Activated naive CD4-positive, alpha-beta T cell treated with anti-CD3 and anti-CD28 coated beads, Interleukin-2, amount 50 U/mL, for 24 hours (primary cell): ENCODE results near the gene SHROOM2.
"Not testable (repeated sequence)": the region's sequence is repeated elsewhere in the genome, so short reads cannot be mapped to it uniquely, and the experiment has no call there.

Source experiments
- H3K27ac Mint-ChIP-seq: one replicate; pipeline ENCODE4 v1.8.0; 2021; ENCODE audit warnings: mild to moderate bottlenecking, mixed read lengths
- H3K27me3 Mint-ChIP-seq: one replicate; pipeline ENCODE4 v1.8.0; 2021; ENCODE audit warnings: mixed read lengths
- H3K36me3 Mint-ChIP-seq: one replicate; pipeline ENCODE4 v1.8.0; 2021; ENCODE audit warnings: mixed read lengths
- H3K4me1 Mint-ChIP-seq: one replicate; pipeline ENCODE4 v1.8.0; 2021; ENCODE audit warnings: mixed read lengths
- H3K4me3 Mint-ChIP-seq: one replicate; pipeline ENCODE4 v1.8.0; 2021; ENCODE audit warnings: mild to moderate bottlenecking, mixed read lengths
- H3K9me3 Mint-ChIP-seq: one replicate; pipeline ENCODE4 v1.8.0; 2021; ENCODE audit warnings: mixed read lengths

The SHROOM2 gene

DNA sequence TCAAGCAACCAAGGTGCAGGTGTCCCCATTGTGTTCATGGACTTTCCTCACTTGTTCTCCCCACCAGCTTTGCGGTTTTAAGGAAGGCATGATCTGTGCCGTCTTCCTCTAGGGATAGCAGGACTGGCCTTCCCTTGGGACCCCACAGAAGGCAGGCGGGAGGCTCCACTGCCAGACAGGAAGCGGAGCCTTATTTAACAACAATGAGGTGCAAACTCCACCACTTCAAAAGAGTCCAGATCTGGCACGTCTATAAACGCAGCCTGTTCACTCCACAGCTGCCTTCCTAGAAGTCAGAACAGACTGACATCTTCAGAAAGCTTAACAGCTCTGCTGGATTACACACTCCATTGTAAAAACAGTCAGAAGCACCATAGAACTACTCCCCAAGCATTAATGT is 18.9 kb upstream of the SHROOM2 start:
- no peaks in the 10 kb centered on the region for H3K4me1 Mint-ChIP-seq
- H3K36me3 Mint-ChIP-seq = no peaks in the 10 kb centered on the region
- no peaks in the 10 kb centered on the region for H3K9me3 Mint-ChIP-seq
- no peak overlapping the region for H3K4me3 Mint-ChIP-seq
- no peak overlapping the region for H3K27ac Mint-ChIP-seq
- H3K27me3 Mint-ChIP-seq = peaks cover 4% of the 10 kb centered on the region

DNA sequence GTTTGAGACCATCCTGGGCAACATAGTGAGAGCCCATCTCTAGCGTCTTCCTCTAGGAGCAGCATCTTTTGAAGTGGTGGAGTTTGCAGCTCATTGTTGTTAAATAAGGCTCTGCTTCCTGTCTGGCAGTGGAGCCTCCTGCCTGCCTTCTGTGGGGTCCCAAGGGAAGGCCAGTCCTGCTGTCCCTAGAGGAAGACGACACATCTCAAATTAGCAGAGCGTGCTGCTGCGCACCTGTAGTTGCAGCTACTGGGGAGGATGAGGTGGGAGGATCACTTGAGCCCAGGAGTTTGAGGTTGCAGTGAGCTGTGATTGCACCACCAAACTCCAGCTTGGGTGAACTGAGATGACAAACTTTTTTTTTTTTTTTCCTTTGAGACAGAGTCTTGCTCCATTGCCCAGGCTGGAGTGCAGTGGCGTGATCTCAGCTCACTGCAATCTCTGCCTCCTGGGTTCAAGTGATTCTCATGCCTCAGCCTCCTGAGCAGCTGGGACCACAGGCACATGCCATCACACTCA is 17.8 kb upstream of the SHROOM2 start:
- H3K4me1 Mint-ChIP-seq, H3K36me3 Mint-ChIP-seq, H3K4me3 Mint-ChIP-seq, H3K27me3 Mint-ChIP-seq, H3K27ac Mint-ChIP-seq, H3K9me3 Mint-ChIP-seq: not testable (repeated sequence)

GRCh38 chrX:9770319-9770718 is 15.9 kb upstream of the SHROOM2 start:
- Mint-ChIP-seq H3K27ac (no peak overlapping the region), H3K27me3 (peaks cover 6% of the 10 kb centered on the region), H3K4me1 (no peaks in the 10 kb centered on the region)

DNA sequence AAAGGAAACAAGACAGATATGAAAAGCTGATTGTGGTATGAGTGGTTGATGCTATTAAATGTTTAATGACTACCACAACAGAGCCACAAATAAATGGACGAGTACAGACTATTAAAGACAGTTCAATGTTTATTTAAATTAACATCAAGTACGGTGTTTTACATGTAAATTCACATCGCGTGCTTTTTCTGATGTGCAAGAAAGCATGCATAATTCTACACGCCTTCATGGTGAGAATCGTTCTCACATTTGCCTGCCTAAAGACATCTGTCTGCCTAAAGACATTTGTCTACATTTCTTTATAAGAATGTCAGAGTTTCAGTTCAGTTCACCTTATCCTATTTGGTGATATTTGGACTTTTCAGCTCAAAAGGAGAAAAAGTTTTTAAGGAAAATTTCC is 13.3 kb upstream of the SHROOM2 start:
- Mint-ChIP-seq H3K27me3 (peaks cover 5% of the 10 kb centered on the region), H3K4me1 (no peaks in the 10 kb centered on the region), H3K36me3 (no peaks in the 10 kb centered on the region), H3K9me3 (no peaks in the 10 kb centered on the region), H3K4me3 (no peak overlapping the region), H3K27ac (no peak overlapping the region)

More at GRCh38 chrX:9770319-9770718, 15.9 kb upstream of the SHROOM2 start:
- Mint-ChIP-seq H3K4me3 (no peak overlapping the region), H3K9me3 (no peaks in the 10 kb centered on the region), H3K36me3 (no peaks in the 10 kb centered on the region)

GRCh38 chrX:9775930-9776329 is 10.3 kb upstream of the SHROOM2 start:
- H3K4me3 Mint-ChIP-seq = no peak overlapping the region
- no peaks in the 10 kb centered on the region for H3K9me3 Mint-ChIP-seq
- peaks cover 7% of the 10 kb centered on the region for H3K27me3 Mint-ChIP-seq
- no peak overlapping the region for H3K27ac Mint-ChIP-seq
- H3K4me1 Mint-ChIP-seq = no peaks in the 10 kb centered on the region
- H3K36me3 Mint-ChIP-seq = no peaks in the 10 kb centered on the region

- Mint-ChIP-seq H3K4me1 (no peaks in the 10 kb centered on the region), H3K27ac (no peak overlapping the region), H3K27me3 (peaks cover 6% of the 10 kb centered on the region), H3K9me3 (no peaks in the 10 kb centered on the region), H3K4me3 (no peak overlapping the region), H3K36me3 (no peaks in the 10 kb centered on the region)
Measured at GRCh38 chrX:9781941-9782340, 4.3 kb upstream of the SHROOM2 start.

DNA sequence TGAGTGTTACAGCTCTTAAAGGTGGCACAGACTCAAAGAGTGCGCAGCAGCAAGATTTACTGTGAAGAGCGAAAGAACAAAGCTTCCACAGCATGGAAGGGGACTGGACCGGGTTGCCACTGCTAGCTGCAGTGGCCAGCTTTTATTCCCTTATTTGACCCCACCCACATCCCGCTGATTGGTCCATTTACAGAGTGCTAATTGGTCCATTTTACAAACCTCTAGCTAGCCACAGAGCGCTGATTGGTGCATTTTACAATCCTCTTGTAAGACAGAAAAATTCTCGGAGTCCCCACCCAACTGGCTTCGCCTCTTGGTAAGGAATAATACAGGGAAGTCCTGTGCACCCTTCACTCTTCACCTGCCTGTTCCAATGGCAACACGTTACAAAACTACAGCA is 1.9 kb upstream of the SHROOM2 start:
- no peaks in the 10 kb centered on the region for H3K36me3 Mint-ChIP-seq
- H3K9me3 Mint-ChIP-seq = no peaks in the 10 kb centered on the region
- H3K4me3 Mint-ChIP-seq = no peak overlapping the region
- H3K4me1 Mint-ChIP-seq = no peaks in the 10 kb centered on the region
- no peak overlapping the region for H3K27ac Mint-ChIP-seq
- peaks cover 5% of the 10 kb centered on the region for H3K27me3 Mint-ChIP-seq

DNA sequence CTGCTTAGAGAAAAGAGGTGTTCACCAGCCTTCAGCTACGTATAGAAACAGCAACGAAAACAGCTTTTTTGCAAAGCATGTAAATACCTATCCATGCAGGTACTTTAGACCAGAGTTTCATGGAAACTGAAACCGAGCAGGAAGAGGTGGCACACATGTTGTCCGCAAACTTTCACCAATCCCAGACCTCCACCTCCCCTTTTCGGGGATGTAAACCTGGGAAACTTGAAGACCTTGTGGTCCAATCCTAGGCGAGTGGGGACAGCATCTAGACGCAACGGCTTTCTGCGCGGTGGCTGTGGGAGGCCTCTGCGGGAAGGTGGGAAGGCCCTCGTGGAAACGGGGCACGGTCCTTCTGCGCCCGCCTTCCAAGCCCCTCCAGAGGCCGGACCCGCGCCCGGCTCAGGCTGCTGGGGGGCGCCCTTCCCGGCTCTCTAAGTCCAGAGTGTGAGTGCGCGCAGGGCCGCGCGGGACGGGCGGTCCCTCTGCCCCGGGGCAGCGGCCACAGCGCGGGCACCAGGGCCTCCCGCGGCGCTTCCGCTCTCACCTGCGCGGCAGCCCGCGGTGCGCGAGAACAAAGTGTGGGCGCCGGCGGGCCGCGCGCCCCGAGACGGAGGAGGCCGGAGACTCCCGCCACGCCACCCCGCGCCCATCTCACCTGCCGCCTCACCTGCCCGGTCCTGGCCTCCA is 830 bp upstream of the SHROOM2 start:
- Mint-ChIP-seq H3K27ac (no peak overlapping the region), H3K36me3 (no peaks in the 10 kb centered on the region), H3K4me3 (peak overlapping the region; percentile 23), H3K27me3 (peaks cover 5% of the 10 kb centered on the region), H3K9me3 (no peaks in the 10 kb centered on the region), H3K4me1 (no peaks in the 10 kb centered on the region)

GRCh38 chrX:9786798-9787635 is 788 bp downstream of the SHROOM2 start:
- Mint-ChIP-seq H3K4me3 (peak overlapping the region; percentile 66), H3K36me3 (no peaks in the 10 kb centered on the region), H3K27ac (no peak overlapping the region), H3K4me1 (no peaks in the 10 kb centered on the region), H3K9me3 (no peaks in the 10 kb centered on the region), H3K27me3 (peaks cover 5% of the 10 kb centered on the region)

DNA sequence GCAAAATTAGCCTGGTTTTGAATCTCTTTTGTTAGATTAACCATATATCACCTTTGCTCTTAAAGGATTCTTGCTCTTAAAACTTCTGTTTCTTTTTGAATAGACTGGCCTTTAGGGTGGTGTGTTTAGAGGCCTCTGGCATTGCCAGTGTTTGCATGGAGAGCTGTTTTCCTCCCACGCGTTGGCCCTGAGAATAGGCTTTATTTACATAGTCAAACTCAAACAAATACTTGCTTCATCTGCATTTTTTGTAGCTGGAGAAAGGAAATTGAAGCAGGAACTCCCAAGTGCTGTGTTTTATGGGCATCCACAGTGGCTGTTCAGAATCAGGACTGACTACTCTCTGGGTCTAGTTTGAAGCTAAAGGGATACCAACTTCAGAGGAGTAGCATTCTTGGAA is 2.7 kb downstream of the SHROOM2 start:
- H3K4me3 Mint-ChIP-seq = no peak overlapping the region

GRCh38 chrX:9789555-9789954 is 3.3 kb downstream of the SHROOM2 start:
- H3K36me3 Mint-ChIP-seq = no peaks in the 10 kb centered on the region
- no peak overlapping the region for H3K4me3 Mint-ChIP-seq
- no peak overlapping the region for H3K27ac Mint-ChIP-seq
- no peaks in the 10 kb centered on the region for H3K4me1 Mint-ChIP-seq
- peaks cover 4% of the 10 kb centered on the region for H3K27me3 Mint-ChIP-seq
- no peaks in the 10 kb centered on the region for H3K9me3 Mint-ChIP-seq

More for the DNA sequence above, 2.7 kb downstream of the SHROOM2 start:
- Mint-ChIP-seq H3K27ac (no peak overlapping the region), H3K36me3 (no peaks in the 10 kb centered on the region), H3K27me3 (peaks cover 4% of the 10 kb centered on the region), H3K9me3 (no peaks in the 10 kb centered on the region), H3K4me1 (no peaks in the 10 kb centered on the region)

GRCh38 chrX:9790866-9791265 is 4.6 kb downstream of the SHROOM2 start:
- H3K9me3 Mint-ChIP-seq = peaks cover 8% of the 10 kb centered on the region
- H3K36me3 Mint-ChIP-seq = no peaks in the 10 kb centered on the region
- no peak overlapping the region for H3K27ac Mint-ChIP-seq
- no peak overlapping the region for H3K4me3 Mint-ChIP-seq
- H3K4me1 Mint-ChIP-seq = no peaks in the 10 kb centered on the region
- peaks cover 4% of the 10 kb centered on the region for H3K27me3 Mint-ChIP-seq

- no peak overlapping the region for H3K4me3 Mint-ChIP-seq
- no peaks in the 10 kb centered on the region for H3K36me3 Mint-ChIP-seq
Measured at GRCh38 chrX:9794495-9794894, 8.3 kb downstream of the SHROOM2 start.

DNA sequence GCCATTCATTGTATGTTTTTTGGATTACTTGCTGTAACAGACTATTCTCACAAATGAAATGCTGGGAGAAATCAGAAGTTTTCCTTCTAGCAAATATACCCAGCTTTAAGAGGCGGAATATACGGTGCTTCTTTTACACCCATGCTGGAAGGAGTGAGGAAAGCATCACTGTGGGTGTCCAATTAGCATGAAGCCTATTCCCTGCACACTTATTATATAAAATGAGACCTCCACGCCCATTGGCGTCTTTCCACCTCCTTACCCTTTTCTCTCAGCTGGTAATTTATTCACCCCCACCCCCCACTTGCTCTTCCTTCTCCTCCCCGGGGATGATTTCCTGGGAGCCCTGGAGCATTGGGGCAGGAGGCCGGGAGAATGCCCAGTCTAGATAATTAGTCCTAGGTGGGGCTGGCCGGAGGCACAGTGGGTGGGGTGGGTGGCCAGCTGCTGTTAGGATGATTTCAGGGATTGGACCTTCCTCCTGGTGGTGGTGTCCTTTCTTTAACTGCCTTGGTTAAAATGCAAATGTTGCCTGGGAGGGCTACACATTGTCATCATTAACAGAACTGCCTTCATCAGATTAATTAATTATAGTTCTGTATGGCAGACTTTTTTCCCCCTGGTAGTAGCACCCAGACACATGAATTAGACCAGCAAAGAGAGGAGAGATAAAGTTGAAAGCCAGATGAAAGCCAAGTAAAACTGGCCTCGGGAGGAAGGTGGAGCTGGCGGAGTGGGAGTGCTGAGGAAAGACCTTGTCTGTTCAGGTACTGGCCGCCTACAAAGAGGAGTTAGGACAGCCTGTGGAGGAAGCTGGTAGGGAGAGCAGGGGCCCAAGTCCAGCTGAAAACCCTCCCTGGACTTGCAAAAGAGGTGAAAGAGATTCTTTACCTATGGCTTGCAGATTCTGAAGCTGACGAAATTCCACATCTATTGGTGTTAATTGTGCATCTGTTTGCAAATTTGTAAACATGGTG is 11.4 kb downstream of the SHROOM2 start:
- Mint-ChIP-seq H3K4me3 (no peak overlapping the region), H3K36me3 (no peaks in the 10 kb centered on the region), H3K27me3 (peaks cover 7% of the 10 kb centered on the region), H3K9me3 (peaks cover 13% of the 10 kb centered on the region), H3K27ac (no peak overlapping the region), H3K4me1 (no peaks in the 10 kb centered on the region)

More at GRCh38 chrX:9794495-9794894, 8.3 kb downstream of the SHROOM2 start:
- peaks cover 8% of the 10 kb centered on the region for H3K9me3 Mint-ChIP-seq
- no peaks in the 10 kb centered on the region for H3K4me1 Mint-ChIP-seq
- no peak overlapping the region for H3K27ac Mint-ChIP-seq
- H3K27me3 Mint-ChIP-seq = peaks cover 2% of the 10 kb centered on the region

DNA sequence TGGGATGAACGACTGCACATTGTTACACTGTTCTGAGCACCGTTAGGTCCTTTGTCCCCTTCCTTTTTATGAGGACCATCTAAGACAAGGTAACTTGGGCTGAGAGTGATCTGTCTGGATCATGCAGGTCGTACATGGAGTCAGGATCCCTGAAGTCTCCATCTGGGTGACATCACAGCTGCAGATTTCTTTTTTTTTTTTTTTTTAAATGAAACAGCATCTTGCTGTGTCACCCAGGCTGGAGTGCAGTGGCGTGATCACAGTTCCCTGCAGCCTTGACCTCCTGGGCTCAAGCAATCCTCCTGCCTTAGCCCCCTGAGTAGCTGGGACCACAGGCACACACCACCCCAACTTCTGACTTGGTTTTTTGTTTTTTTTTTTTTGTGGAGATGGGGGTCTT is 16.5 kb downstream of the SHROOM2 start:
- Mint-ChIP-seq H3K27ac (no peak overlapping the region), H3K36me3 (no peaks in the 10 kb centered on the region), H3K27me3 (peaks cover 5% of the 10 kb centered on the region), H3K4me3 (no peak overlapping the region), H3K9me3 (peaks cover 6% of the 10 kb centered on the region), H3K4me1 (no peaks in the 10 kb centered on the region)
